Stimulated activated CD4-positive, alpha-beta T cell treated with anti-CD3 and anti-CD28 coated beads, Interleukin-12 subunit alpha, Interleukin-12 subunit beta, amount 100 ng/mL, for 24 hours (primary cell): ENCODE data around the gene MYO5C.

ENCODE experiments used
- DNase-seq, 2 experiments: peaks; one replicate each; pipeline ENCODE4 v3.0.0-alpha.2; 2020; ENCODE audit warnings: low read depth in 2 of 2

MYO5C gene

DNA sequence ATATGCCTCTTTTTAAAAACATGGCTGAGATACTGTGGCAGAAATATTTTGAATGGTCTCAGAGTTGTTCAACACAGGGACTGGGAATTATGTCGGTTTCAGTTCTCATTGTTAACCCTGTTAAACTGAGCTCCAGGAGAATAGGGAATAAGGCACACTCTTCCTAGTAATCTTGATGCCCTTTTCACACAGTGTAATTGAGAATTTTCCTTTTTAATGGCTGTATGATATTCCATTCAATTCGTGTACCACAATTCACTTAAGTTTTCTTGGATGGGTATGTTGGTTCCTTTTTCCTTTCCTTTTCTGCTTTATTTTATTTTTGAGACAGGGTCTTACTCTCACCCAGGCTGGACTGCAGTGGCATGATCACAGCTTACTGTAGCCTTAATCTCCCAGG, 149.3 kb downstream of the MYO5C start:
- DNase-seq, result no peak

DNA sequence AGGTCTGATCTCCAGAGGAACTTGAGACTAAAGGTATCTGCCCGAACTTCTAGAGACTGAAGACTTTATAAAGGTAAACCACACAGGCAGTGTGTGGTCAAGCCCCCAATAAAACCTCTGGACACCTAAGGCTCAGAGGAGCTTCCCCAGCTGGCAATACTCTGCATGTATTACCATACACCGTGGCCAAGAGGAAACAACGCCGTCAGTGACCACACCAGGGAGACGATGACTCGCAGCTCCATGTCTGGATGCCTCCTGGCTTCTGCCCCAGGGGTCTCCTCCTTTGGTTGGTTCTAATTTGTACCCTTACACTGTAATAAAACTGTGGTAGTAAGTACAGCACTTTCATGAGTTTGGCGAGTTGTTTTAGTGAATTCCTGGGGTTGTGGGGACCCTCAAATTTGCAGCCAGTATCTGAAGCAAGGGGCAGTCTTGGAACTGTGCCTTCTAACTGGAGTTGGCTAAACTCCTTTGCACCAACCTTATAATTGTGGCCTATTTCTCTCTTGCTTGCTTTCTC, 150.9 kb downstream of the MYO5C start:
- no peak for DNase-seq

DNA sequence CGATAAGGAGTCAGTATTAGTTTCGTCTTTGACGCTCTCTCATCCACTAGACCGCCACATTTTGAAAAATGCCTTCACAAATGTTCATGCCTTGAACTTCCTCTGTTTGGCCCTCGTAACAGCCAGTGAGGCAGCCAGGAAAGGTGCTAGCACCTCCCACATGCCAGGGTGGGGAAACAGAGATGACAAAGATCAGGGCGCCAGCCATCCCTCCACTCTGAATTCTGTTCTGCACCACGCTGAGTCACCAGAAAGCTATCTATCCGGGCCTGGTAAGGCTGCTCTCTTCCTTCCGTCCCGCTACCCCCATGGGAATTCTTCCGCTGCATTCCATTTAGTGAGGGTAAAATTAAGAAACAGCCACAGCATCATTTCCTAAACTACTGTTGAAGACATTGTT, 151.7 kb downstream of the MYO5C start:
- DNase-seq, result no peak
